Stimulated activated CD4-positive, alpha-beta T cell treated with anti-CD3 and anti-CD28 coated beads, Interleukin-1b, Interleukin-23, amount 100 ng/mL, for 1 hour (primary cell): ENCODE results near the gene MXRA5.
"Not testable (repeated sequence)": the region's sequence is repeated elsewhere in the genome, so short reads cannot be mapped to it uniquely, and the experiment has no call there.

Experiments used
- DNase-seq, 2 donors: peaks; one replicate each; pipeline ENCODE4 v3.0.0-alpha.2; 2020; ENCODE audit warnings: low read depth in 2 of 2

Gene MXRA5, protein sequence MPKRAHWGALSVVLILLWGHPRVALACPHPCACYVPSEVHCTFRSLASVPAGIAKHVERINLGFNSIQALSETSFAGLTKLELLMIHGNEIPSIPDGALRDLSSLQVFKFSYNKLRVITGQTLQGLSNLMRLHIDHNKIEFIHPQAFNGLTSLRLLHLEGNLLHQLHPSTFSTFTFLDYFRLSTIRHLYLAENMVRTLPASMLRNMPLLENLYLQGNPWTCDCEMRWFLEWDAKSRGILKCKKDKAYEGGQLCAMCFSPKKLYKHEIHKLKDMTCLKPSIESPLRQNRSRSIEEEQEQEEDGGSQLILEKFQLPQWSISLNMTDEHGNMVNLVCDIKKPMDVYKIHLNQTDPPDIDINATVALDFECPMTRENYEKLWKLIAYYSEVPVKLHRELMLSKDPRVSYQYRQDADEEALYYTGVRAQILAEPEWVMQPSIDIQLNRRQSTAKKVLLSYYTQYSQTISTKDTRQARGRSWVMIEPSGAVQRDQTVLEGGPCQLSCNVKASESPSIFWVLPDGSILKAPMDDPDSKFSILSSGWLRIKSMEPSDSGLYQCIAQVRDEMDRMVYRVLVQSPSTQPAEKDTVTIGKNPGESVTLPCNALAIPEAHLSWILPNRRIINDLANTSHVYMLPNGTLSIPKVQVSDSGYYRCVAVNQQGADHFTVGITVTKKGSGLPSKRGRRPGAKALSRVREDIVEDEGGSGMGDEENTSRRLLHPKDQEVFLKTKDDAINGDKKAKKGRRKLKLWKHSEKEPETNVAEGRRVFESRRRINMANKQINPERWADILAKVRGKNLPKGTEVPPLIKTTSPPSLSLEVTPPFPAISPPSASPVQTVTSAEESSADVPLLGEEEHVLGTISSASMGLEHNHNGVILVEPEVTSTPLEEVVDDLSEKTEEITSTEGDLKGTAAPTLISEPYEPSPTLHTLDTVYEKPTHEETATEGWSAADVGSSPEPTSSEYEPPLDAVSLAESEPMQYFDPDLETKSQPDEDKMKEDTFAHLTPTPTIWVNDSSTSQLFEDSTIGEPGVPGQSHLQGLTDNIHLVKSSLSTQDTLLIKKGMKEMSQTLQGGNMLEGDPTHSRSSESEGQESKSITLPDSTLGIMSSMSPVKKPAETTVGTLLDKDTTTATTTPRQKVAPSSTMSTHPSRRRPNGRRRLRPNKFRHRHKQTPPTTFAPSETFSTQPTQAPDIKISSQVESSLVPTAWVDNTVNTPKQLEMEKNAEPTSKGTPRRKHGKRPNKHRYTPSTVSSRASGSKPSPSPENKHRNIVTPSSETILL (N-terminal part only)

DNA sequence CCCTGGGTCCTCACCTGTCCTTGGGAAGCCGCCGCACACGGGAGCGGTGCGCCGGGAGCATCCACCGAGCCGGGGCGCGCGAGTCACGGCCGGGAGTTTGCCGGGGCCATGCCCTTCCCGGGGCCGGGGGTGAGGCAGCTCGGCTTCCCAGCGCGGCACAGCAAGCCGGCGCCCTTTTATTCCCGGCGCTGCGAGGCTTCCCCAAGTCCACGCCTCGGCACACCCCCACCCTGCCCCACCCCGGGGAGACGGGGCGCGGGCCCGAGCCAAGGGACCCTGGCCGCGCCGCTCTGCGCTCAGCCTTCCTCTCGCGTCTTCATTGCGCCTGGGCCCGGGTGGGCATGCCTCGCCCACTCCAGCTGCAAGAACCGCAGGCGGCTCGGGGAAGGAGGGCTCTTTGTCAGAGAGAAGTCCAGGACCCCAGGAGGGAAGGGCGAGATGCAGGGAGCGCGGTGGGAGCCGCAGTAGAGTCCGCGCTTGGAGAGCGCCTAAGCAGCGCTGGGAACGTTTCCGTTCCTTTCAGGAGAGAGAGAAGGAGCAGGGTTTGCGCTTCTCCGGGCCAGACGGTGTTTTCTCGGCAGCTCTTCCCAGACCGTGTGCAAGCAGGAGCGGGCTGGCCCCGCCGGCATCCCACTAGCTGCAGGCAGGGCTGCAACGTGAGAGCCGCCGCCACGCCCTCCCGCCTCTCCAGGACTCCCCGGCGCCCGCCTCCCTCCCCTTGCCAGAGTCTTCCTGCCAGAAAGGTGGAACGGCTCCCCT lies at the start of gene MXRA5:
MXRA5 (minus strand) TSS at position 152 of the 759 bp plus-strand sequence. CDS start 2,819 bp downstream, outside the sequence.
- no peak for DNase-seq

DNA sequence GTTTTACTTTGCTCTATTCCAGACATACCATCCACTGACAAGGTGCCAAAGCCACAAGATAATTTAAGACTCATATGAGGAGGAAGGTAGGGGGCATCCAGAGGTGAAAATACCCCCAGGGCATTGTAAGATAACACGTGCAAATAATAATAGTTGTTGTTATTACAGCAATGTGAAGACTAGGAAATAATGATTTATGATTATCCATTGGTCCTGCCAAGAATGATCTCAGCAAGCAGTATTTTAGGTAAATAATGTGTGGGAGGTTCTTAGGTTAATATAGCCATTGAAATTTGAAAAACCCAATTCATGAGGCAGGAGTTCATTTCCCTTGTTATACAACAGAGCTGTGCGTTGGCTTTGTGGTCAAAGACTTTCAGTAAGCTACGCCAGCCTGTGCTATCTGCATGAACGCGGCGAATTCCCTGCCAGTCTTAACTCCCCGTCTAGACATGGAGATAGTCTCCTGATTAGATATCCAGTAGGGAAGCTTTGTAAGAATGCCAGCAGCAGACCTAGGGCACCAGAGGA lies 47.2 kb upstream of the MXRA5 start:
- no peak for DNase-seq

DNA sequence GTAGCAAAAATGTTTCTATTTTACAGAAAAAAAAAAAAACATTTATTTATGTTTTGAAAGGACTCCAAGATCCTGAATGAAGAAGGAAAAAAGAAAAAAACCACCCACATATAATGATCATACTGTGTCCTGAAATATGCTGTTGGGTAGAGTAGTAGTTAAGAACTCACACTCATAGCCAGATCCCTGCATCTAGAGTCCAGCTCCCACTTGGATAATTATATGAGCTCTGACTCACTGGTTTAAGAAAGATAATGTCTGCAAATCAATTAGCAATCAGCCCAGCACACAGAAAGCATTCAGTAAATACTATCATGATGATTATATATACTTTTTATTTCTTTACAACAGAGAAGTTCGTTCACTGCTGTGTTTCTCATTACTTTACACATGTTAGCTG lies 46.7 kb upstream of the MXRA5 start:
- DNase-seq = no peak

DNA sequence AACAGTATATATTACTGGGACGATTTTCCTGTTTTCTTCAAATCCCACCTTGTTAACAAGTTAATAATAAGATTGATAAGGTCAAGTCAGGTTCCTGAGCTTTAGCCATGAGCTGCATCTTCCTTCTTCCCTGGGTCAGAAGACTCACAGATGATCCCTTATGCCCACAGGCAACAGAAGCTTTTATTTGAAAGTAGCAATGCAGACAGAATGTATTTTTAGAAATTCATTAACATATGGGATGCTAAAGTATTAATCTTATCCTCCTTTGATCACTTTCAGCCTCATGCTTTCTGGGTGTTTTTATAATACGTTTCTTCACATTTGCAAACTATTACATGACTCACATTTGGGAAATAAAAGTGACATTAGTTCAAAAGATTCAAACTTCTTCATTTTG lies 42.0 kb upstream of the MXRA5 start:
- DNase-seq = no peak

DNA sequence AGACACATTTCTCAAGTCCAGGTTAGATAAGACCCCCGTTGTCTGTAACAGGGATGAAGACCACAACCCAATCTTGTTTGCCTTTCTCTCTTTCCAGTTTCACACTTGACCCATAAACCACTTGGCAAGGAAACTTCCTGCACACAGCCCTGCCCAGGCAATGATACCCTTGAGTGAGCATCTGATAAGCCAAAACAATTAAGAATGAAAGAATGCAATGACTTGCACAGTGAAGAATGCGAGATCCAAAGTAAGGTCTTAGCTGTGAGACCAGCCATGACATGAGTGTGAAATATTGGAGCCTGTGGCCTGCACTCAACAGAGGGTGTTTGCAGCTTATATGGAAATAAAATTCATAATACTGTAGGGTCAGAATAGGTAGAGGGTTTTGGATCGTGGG lies 37.9 kb upstream of the MXRA5 start:
- DNase-seq = no peak

DNA sequence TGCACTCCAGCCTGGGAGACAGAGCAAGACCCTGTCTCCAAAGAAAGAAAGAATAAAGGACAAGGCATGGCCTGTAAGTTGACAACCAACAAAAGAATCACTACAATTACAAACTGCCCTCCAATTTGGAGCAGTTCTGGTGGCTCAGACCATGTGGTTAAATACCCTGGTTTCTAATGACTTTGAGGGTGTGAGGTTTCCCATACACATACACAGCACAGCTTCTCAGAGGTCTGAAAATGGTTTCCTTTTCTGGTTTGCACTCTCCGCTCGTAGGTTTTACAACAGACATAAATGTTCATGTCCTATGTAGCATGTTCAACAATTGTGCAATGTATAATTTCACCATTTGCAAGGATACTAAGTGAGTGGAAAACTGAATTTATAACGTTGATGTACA lies 34.2 kb upstream of the MXRA5 start:
- DNase-seq = no peak

DNA sequence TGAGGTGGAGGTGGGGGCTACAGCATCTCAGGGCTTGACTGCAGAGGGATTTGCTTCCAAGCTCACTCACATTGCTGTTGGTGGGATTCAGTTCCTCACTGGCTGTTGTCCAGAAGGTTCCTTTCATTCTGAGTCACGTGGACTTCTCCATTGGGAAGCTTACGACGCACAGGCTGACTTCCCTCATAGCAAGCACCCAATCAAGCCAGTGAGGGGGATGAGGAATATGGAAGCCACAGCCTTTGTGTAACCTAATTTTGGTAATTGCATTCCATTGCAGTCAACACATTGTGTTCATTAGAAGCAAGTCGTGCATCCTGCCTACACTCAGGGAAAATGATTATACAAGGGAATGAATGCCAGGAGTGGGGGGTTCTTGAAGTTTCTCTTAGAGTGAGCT lies 32.7 kb upstream of the MXRA5 start:
- DNase-seq = no peak

DNA sequence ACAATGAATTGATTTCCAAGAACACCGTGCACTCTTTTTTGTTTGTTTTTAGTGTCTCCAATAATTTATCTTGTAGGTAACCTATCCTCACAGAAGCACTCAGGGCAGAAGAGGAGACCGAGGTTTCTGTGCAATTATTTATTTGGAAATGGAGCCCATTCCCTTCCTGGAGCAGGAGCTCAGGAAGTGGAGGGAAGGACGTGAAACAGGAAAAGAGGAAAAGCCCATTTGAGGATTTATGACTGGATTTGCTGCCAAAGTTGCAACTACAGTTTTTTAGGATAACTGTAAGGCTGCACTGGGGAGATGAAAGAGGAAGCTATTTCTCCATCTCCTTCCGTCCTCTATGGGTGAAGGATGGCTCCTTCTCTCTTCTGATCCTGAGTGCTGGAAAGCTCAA lies 31.7 kb upstream of the MXRA5 start:
- no peak for DNase-seq

DNA sequence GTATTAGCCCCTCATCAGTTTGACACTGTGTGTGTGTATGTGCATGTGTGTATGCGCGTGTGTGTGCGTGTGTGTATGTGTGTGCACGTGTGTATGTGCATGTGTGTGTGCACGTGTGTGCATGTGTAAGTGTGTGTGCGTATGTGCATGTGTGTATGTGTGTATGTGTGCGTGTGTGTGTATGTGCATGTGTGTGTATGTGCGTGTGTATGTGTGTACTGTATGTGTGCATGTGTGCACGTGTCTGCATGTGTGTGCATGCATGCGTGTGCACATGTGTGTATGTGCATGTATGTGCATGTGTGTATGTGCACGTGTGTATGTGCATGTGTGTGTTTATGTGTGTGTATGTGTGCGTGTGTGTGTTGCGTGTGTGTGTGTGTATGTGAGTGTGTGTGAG lies 31.1 kb upstream of the MXRA5 start:
- no peak for DNase-seq

DNA sequence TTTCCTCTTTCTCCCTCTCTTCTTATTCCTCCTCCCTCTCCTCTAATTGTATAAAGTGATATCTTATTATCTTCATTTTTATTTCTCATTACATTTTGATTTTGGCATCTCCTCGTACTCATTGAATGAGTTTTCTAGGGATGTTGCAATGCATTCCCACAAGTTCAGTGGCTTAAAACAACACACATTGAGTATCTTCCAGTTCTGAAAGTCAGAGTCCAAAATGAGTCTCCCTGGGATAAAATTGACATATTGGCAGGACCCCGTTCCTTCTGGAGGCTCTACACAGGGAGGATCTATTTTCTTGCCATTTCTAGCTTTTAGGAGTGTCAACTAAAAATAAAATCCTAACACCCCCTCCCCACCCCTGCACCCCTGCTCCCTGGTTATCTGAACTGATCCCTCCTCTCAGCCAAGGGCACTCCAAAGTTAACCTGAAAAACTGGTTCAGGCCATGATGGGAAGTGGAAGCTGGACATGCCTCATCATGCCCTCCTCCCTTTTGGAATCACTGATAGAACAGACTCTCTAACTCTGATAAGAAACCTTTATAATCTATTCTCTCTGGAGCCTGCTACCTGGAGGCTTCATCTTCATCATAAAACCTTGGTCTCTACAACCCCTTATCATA lies 29.5 kb upstream of the MXRA5 start:
- DNase-seq = not testable (repeated sequence)

DNA sequence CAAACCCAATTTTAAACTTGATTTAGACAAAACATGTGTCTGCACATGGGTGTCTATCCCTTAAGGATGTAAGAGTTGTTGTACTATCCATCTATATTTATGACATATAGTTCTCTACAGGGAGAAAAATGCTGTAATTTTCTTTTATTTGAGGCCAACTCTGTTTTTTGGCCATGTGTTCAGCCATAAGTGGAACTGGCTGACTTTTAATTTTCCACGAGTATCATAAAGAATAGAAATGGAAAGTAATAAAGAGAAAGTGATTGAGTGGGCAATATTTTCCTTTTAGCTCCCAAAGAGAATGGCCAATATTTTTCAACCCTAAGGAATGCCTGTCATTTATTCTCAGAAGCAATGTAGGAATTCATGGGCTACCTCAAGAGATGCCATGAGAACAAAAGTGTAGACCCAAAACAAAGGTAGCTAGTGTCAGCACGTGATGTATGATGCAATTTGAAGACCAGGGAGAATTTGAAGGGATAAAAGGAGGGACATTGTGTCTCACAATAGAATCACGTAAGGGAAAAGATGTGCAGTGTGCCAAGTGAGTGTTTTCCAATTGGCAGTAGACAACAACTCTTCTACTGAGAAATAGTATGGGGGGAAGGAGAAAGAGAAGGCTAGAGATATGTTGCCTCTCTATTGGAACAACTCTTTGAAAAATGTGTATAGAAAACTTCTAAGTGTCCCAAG lies 27.8 kb upstream of the MXRA5 start:
- no peak for DNase-seq

DNA sequence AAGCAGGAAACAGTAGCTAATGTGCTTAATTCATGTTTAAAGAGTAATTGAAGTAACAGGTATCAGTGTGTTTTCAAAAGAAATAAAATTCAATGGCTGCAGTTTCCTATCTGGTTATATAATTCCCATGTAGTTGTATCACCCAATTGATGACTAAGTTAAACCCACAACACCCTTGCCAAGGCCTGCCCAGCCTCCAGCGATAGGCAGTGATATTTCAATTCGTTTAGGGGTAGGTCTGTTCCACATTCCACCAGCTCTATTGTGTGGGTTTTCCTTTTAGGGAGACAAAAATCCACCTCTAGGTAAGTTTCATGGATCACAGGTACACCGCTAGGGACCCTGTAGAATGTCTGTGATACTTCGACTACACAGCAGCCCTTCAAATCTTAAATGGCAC lies 24.7 kb upstream of the MXRA5 start:
- no peak for DNase-seq

DNA sequence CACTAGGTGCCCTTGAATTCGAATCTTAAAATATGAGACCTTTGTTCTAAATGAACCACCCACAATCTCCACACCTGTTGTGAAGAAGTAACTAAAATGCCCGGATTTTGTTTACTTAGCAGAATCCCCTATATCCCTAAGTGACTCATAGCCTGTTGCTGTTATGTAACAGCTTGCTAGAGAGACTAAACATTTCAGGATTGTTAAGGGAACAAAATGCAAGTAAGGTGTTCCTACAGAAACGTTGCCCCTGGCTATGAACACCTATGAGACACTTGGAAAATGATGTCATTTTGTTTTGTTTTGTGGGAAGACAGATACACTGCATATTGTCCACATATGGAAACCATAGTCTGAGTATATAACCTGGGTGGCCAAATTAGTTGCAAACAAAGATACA lies 24.2 kb upstream of the MXRA5 start:
- DNase-seq = no peak

DNA sequence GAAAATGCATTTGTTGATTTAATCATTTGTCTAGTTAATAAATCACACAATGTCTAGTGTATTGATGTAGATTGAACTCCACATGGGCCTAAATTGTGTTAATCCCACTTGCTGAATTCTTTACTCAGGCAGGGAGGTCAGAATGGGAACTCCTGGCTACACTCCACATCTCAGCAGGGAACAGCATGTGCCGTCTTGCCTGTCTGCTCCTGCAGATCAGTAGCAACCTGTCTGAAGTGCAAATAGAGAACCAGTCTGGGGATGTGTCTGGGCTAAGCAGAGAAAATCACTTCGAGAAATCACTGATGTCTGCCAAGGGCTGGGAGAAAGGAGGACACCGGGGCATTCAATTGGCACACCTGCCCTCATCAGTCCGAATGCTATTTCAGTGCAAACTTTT lies 16.5 kb upstream of the MXRA5 start:
- no peak for DNase-seq

DNA sequence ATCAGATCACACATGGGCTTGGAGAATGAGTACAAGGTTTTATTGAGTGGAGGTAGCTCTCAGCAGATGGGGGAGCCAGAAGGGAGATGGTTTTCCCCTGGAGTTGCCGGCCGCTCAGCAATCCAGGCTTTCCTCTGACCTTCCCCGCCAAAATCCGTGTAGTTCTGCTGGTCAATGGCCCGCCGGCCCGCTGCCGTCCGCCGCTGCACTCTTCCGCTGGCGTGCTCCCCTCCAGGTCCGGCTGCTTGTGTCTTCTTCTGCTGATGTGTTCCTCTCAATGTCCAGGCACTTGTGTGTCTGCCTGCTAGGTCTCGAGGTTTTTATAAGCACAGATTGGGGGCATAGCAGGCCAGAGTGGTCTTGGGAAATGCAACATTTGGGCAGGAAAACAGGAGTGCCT lies 14.4 kb upstream of the MXRA5 start:
- no peak for DNase-seq

DNA sequence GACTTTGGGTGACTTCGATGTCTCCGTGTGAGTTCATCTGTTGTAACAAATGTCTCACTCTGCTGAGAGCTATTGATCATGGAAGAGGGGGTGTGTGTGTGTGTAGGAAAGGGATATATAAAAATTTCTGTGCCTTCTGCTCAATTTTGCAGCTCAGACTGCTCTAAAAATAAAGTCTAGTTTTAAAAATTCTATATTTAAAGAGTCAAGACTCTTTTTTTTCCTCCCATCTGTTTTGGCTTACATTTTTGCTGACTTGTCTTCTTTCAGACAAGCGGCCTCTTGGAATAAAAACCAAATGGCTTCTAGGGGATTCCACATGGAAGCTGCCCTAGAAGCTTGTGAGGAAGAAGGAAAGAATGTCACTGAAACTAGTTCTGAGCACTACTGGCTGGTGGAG lies 6.3 kb upstream of the MXRA5 start:
- not testable (repeated sequence) for DNase-seq

DNA sequence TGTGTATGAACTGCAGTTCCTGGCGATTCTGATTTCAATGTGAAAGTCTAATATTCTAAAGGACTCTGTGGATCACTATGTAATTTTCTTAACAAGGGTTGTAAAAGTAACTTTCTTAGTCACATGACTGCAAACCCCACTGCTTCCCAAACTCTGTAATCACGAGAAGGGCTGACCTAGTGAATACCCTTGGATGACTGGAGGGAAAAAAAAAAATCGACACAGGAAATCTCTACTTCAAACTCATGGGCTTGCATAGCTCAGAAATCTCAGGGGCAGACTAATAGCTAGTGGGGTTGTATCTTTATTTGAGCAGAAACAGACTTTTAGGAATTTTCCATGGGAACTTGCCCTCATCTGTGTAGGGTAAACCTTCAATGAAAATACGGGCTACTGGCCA lies 4.8 kb upstream of the MXRA5 start:
- no peak for DNase-seq

DNA sequence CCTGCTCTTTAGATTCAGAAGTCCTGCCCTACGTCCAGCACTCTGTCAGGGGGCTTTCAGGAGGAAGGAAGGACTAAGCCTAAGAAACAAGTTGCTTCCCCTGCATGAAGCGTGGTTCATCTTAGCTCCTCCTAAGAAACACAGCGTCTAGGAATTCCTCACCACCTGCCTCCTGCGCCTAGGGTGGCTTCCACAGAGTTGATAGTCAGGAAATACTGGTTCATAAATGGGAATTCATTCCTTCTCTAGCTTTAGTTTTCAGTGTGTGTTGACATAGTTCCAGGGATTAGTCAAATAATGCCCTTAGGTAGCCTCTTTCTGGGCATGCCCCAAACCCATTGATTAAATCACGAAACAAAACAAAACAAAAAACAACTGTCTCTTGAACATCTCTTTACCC lies 1.7 kb upstream of the MXRA5 start:
- DNase-seq = no peak

DNA sequence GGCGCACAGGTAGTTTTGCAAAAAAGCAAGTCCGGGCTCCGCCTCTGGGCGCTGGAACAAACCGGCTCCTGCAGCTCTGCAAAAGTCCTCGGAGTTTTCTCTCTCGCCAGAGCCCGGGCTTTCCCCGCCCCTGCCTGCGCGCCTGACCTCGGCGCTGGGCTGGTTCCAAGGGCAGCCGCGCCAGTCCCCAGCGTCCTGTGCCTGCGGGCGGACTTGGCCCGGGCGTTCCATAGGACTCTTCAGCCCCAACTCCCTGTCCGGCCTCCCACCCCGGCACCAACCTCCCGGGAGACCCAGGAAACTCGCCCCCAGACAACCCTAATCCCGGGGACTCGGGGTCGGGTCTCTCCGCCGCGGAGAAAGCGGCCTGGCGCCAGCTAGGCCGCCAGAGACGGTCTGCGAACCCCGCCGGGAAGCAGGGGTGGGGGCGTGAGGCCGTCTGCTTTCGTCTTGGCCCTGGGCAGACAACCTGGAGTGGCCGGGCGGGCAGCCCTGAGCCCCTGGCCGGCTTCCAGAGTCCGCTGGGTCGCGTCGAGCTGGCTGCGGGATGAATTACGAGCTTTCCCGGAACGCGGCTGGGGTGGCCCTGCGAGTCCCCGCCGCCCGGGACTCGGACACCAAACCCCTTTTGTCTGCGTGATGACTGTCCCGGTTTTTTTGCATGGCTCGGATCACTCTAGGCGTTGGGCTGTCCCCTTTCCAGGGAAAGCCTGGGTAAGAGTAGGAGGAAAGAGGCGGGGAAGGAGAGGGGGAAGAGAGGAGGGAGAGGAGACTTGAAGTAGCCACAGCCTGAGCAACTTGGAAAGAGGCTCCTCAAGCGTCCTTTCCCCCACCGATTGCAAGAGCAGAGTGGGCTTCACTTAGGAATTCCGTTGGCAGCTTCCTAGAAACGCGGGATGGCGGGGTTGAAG lies 916 bp downstream of the MXRA5 start:
- no peak for DNase-seq
